RWPE1 (cell line): Measurements from ENCODE around the gene TST.

Experiments used
- CTCF ChIA-PET: fragments of 350-600 bp; sonication (Branson Sonifier 250); formaldehyde crosslinking; extraction: SDS; loops from one replicate; lab custom pipeline; 2021; lab: Yijun Ruan, JAX
- POLR2A ChIA-PET: fragments of 400-600 bp; formaldehyde crosslinking; extraction: SDS; loops from one replicate; lab custom pipeline; 2020; ENCODE audit warnings: antibody characterized with exemption; ENCODE audit not compliant: low non-redundant PET; lab: Yijun Ruan, JAX
- DNase-seq: peaks from one replicate; pipeline ENCODE4 v3.0.0; 2012; ENCODE audit warnings: low spot score
- H3K27ac ChIP-seq: fragments of 450-650 bp; 2 replicates; pipeline ENCODE4 v1.5.1; 2017
- CTCF ChIP-seq: fragments of 450-650 bp; conservative IDR thresholded peaks from 2 replicates; pipeline ENCODE4 v1.5.1; 2017; ENCODE audit warnings: low read depth, mild to moderate bottlenecking

The TST gene

GRCh38 chr22:37059876-37060449, 40.7 kb upstream of the TST start:
- POLR2A ChIA-PET: no interaction called here
- CTCF ChIA-PET: no interaction called here
- H3K27ac ChIP-seq: peak overlapping the region; percentile 21
- no peak for TF ChIP-seq CTCF
- DNase-seq: no peak

- no peak for TF ChIP-seq CTCF
- POLR2A ChIA-PET: no interaction called here
- H3K27ac ChIP-seq: no peak overlapping the region
- DNase-seq: no peak
- CTCF ChIA-PET: no interaction called here
Observed at GRCh38 chr22:37058917-37059701, 39.9 kb upstream of the TST start.

GRCh38 chr22:37057796-37058510, 38.7 kb upstream of the TST start:
- no peak for DNase-seq
- H3K27ac ChIP-seq: 0 out of 2 replicates have a peak overlapping the region, but pooled peaks have one; percentile 0
- ChIA-PET POLR2A (no interaction called here), CTCF (no interaction called here)
- no peak for TF ChIP-seq CTCF

- no peak for DNase-seq
- ChIA-PET POLR2A (no interaction called here), CTCF (interaction anchor here (0.6 kb wide), 1 partner anchor 32 kb away, joined by 5 read pairs; no protein-coding TSS in a partner anchor)
- TF ChIP-seq CTCF: no peak
- no peak overlapping the region for H3K27ac ChIP-seq
Observed at GRCh38 chr22:37057226-37057625, 38.0 kb upstream of the TST start.

GRCh38 chr22:37056246-37056645, 37.0 kb upstream of the TST start:
- TF ChIP-seq CTCF: no peak
- DNase-seq: no peak
- no peak overlapping the region for H3K27ac ChIP-seq
- ChIA-PET POLR2A (no interaction called here), CTCF (no interaction called here)

GRCh38 chr22:37054600-37055365, 35.5 kb upstream of the TST start:
- no peak for DNase-seq
- POLR2A ChIA-PET: no interaction called here
- no peak overlapping the region for H3K27ac ChIP-seq
- CTCF ChIA-PET: interaction anchor here (0.6 kb wide), 1 partner anchor 202 kb away, joined by 6 read pairs; no protein-coding TSS in a partner anchor
- TF ChIP-seq CTCF: no peak
